AG10803 (cell line): ENCODE measurements around the gene GNB1L.
"Not testable (repeated sequence)": the region's sequence is repeated elsewhere in the genome, so short reads cannot be mapped to it uniquely, and the experiment has no call there.

Source experiments
- DNase-seq: peaks from one replicate; pipeline ENCODE4 v3.0.0; 2010; ENCODE audit warnings: low read depth
- H3K4me3 ChIP-seq: 2 replicates; pipeline ENCODE4 v1.5.1; 2011; ENCODE audit warnings: mild to moderate bottlenecking, low read length, control low read depth
- CTCF ChIP-seq: conservative IDR thresholded peaks from 2 replicates; pipeline ENCODE4 v1.5.1; 2011; ENCODE audit warnings: mild to moderate bottlenecking, low read length, control low read depth, inconsistent platforms

Gene GNB1L

GRCh38 chr22:19836512-19836911 lies 18.2 kb downstream of the GNB1L start:
- no peak for TF ChIP-seq CTCF
- no peak overlapping the region for H3K4me3 ChIP-seq
- no peak for DNase-seq

- H3K4me3 ChIP-seq: no peak overlapping the region
- no peak for DNase-seq
- no peak for TF ChIP-seq CTCF
Measured at GRCh38 chr22:19834599-19834998, 20.1 kb downstream of the GNB1L start.

DNA sequence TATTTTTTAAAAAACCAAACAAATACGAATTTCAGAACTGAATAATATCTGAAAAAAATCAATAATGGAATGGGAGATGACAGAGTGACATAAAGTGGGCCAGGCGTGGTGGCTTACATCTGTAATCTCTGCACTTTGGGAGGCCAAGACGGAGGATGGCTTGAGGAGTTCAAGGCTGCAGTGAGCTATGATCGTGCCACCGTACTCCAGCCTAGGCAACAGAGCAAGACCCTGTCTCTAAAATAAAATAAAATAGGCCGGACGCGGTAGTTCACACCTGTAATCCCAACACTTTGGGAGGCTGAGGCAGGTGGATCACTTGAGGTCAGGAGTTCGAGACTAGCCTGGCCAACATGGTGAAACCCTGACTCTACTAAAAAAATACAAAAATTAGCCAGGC lies 21.3 kb downstream of the GNB1L start:
- DNase-seq: not testable (repeated sequence)

DNA sequence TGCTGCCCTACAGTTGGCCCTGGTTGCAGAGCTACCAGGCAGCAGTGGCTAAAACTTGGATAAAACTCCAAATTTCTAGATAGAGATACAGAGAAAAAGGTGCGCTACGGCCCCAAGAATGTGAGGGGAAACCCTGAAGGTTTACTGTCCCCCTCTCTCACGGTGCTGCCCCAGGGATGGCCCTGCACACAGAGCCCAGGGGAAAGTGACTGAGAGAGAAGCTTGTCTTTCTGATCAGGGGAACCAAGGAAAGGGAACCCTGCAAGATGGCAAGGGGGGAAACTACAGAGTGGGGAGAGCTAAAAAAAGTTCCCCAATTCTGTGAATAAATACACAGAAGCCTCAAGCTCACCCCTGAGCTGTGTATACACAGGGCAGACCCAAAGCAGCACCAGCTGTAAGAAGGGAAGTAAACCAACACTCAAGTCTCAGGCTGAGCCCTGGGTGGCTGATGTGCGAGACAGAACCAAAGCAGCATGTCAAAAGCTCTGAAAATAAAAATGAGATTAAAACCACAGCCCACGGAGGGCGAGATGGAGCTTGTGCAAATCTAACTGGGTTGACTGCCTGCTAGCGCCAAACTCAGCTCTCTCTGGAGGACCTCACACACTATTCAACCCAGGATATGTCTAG lies 22.1 kb downstream of the GNB1L start:
- DNase-seq: peak; percentile 38
- H3K4me3 ChIP-seq: no peak overlapping the region

More for the DNA sequence above, 21.3 kb downstream of the GNB1L start:
- H3K4me3 ChIP-seq: not testable (repeated sequence)

GRCh38 chr22:19831979-19832378 lies 22.7 kb downstream of the GNB1L start:
- not testable (repeated sequence) for DNase-seq, H3K4me3 ChIP-seq

More for the DNA sequence above, 22.1 kb downstream of the GNB1L start:
- TF ChIP-seq CTCF: no peak

- no peak overlapping the region for H3K4me3 ChIP-seq
- TF ChIP-seq CTCF: no peak
- DNase-seq: no peak
Measured at GRCh38 chr22:19831016-19831415, 23.7 kb downstream of the GNB1L start.

GRCh38 chr22:19828035-19828401 lies 26.7 kb downstream of the GNB1L start:
- DNase-seq: no peak
- TF ChIP-seq CTCF: no peak
- H3K4me3 ChIP-seq: no peak overlapping the region

DNA sequence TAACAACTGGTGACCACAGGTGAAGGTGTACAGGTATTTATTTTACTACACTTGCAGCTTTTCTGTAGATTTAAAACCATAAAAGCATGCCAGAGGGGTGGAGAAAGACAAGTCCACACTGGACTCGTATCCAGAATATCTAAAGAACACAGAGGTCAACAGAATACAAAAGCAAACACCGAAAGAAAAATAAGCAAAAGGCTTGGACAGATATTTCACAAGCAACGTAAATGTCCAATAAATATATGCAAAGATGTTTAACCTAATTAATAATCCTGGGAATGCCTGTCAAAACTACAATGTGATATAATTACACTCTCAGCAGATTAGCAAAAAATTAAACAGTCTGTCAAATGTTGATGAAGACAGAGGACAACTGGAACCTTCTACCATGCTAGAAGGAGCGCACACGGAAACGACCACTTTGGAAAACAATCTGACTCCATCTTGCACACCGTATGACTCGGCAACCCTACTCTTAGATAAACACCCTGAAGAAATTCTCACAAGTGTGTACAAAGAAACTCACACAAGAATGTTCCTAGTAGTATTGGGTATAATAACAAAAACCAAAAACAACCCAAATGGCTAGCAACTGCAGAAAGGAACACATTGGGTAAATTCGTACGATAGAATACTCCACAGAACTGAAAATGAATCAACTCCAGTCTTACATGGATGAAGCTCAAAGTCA lies 27.2 kb downstream of the GNB1L start:
- H3K4me3 ChIP-seq: no peak overlapping the region
- no peak for DNase-seq
- TF ChIP-seq CTCF: no peak
